HUES64 (cell line): ENCODE results near the gene MORN1.

ENCODE experiments used
- H3K27ac ChIP-seq: 2 replicates; pipeline ENCODE4 v1.7.0; 2013; ENCODE audit warnings: low read depth, low read length, inconsistent platforms
- H3K27me3 ChIP-seq: 2 replicates; pipeline ENCODE4 v1.6.1; 2013; ENCODE audit warnings: mild to moderate bottlenecking, low read length; ENCODE audit not compliant: insufficient read depth
- H3K36me3 ChIP-seq: 2 replicates; pipeline ENCODE4 v1.6.1; 2013; ENCODE audit warnings: mild to moderate bottlenecking, low read length; ENCODE audit not compliant: insufficient read depth
- H3K4me1 ChIP-seq: 2 replicates; pipeline ENCODE4 v1.6.1; 2013; ENCODE audit warnings: mild to moderate bottlenecking, low read length, moderate library complexity; ENCODE audit not compliant: insufficient read depth
- H3K4me3 ChIP-seq: 2 replicates; pipeline ENCODE4 v1.5.1; 2013; ENCODE audit warnings: mild to moderate bottlenecking, low read length, moderate library complexity
- H3K9ac ChIP-seq: 2 replicates; pipeline ENCODE4 v1.6.1; 2013; ENCODE audit warnings: mild to moderate bottlenecking, low read depth, low read length
- H3K9me3 ChIP-seq: 2 replicates; pipeline ENCODE4 v1.6.1; 2013; ENCODE audit warnings: low read depth, low read length; ENCODE audit not compliant: insufficient read depth
- WGBS: fragments of 150-250, 120-280 bp; methylation state at CpG from one replicate; pipeline ENCODE4 v1.1.7; 2013; ENCODE audit warnings: missing lambda C conversion rate; 5-methylcytosine and 5-hydroxymethylcytosine counted together

MORN1 gene

DNA sequence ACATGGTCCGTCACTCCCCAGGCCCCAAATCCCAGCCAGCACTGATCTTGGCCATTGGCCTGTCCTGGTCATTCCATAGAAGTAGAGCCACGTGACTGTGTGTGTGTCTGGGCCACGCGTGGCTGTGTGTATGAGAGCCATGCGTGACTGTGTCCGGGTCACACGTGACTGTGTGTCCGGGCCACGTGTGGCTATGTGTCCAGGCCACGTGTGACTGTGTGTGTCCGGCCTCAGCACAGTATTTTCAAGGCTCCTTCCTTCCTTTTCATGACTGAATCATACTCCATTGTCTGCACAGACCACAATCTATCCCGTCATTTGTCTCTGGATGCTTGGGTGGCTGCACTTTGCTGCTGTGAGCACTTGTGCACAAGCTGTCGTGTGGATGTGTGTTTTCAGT lies 95.8 kb downstream of the MORN1 start:
- H3K9me3 ChIP-seq: no peaks in the 10 kb centered on the region
- no peaks in the 10 kb centered on the region for H3K27me3 ChIP-seq
- H3K4me1 ChIP-seq: no peaks in the 10 kb centered on the region
- no peak overlapping the region for H3K4me3 ChIP-seq
- no peaks in the 10 kb centered on the region for H3K36me3 ChIP-seq
- no peak overlapping the region for H3K9ac ChIP-seq
- WGBS: 96% methylated on average over 13 of the region's 13 CpGs
- H3K27ac ChIP-seq: no peak overlapping the region

DNA sequence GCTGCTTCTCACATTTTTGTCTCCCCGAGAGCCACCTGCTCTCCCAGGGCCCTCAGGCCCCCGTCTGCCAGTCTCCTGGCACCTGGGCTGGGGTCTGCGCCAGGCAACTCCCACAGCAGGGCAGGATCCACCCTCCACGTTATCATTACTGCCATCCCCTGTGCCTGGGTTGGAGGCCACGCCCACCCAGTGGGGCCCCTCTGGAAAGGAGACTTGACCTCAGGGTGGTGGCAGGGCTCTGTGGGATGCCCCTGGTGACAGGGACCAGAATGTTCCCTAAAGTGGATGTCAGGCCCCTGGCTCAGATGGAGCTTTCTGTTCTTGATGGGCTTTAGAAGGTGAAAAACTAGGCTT lies 96.7 kb downstream of the MORN1 start:
- no peak overlapping the region for H3K9ac ChIP-seq
- H3K9me3 ChIP-seq: no peaks in the 10 kb centered on the region
- no peaks in the 10 kb centered on the region for H3K4me1 ChIP-seq
- H3K27me3 ChIP-seq: no peaks in the 10 kb centered on the region
- 95% methylated on average over 5 of the region's 5 CpGs for WGBS
- no peak overlapping the region for H3K4me3 ChIP-seq
- H3K27ac ChIP-seq: no peak overlapping the region
- H3K36me3 ChIP-seq: no peaks in the 10 kb centered on the region

DNA sequence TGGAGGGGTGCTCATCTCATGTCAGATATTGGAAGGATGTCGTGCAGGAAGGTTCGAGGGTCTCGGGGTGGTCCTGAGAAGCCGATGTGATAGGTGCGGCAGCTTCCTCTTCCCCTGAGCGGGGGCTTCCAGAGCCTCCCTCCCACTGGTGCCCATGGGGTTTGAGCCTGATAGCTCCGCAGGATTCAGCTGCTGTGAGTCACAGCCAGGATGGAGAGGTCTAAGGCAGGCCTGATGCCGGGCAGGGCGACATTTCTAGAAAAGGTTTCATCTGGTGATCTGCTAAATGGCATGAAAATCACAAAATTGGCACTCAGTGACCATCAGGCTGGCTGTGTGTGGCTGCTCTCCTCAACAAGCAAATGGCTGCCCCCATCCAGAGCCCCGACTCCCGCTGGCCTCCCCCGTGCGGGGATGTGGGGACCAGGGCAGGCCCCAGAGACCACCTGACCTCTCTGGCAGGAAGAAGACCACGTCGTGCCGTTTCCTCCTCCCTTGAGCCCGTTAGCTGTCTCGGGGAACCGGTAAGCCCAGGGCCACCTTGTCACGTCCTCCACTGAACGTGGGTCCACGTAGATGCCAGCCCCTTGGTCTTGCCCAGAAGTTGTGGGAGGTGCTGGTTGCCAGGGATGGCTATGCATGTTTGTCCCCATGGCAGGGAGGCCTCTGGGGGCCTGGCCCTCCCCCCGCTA lies 97.2 kb downstream of the MORN1 start:
- no peaks in the 10 kb centered on the region for H3K27me3 ChIP-seq
- H3K9ac ChIP-seq: no peak overlapping the region
- H3K27ac ChIP-seq: no peak overlapping the region
- H3K4me3 ChIP-seq: no peak overlapping the region
- H3K36me3 ChIP-seq: no peaks in the 10 kb centered on the region
- H3K4me1 ChIP-seq: no peaks in the 10 kb centered on the region
- H3K9me3 ChIP-seq: no peaks in the 10 kb centered on the region
- WGBS: 96% methylated on average over 23 of the region's 23 CpGs

DNA sequence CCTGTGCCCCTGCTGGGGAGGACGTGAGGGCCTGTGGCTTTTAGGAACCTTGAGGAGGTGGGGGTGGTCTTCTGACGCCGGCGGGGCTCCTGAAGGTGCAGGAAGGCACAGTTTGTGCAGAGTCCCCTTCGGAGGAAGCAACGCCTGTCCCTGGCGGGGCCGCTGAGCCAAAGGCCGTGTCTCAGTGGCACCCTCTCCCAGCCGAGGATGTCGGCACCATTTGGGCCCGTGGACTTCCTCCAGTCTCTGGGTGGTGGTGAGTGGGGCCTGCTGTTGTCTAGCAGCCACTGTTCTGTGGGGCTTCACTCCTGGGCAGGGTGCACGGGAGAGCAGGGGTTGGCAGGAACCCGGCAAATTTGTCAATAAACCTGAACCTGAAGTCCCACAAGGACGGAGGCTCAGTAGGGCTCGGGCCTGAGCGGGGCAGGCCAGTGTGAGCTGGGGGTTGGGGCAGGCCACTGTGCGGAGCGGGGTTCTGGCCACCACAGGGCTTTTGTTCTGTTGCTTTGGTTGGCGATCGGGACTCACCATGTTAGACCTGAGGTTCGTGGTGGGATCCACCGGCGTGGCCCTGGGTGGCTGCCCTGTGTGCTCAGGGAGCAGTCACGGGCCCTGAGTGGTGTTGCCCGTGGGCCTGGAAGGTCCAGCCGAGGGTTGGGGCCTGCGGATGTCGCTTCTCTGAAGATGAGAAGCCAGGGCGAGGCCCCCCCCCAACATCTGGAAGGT lies 98.5 kb downstream of the MORN1 start:
- H3K4me1 ChIP-seq: no peaks in the 10 kb centered on the region
- no peaks in the 10 kb centered on the region for H3K9me3 ChIP-seq
- no peak overlapping the region for H3K4me3 ChIP-seq
- H3K27me3 ChIP-seq: no peaks in the 10 kb centered on the region
- H3K27ac ChIP-seq: no peak overlapping the region
- no peak overlapping the region for H3K9ac ChIP-seq
- 95% methylated on average over 30 of the region's 30 CpGs for WGBS
- no peaks in the 10 kb centered on the region for H3K36me3 ChIP-seq

- WGBS: 95% methylated on average over 5 of the region's 5 CpGs
- Histone ChIP-seq H3K27ac (no peak overlapping the region), H3K4me1 (no peaks in the 10 kb centered on the region), H3K4me3 (no peak overlapping the region), H3K36me3 (no peaks in the 10 kb centered on the region), H3K9me3 (no peaks in the 10 kb centered on the region), H3K9ac (no peak overlapping the region), H3K27me3 (no peaks in the 10 kb centered on the region)
These were observed 99.8 kb downstream of the MORN1 start for GRCh38 chr1:2291577-2291976.

GRCh38 chr1:2290595-2291510 lies 100.5 kb downstream of the MORN1 start:
- no peak overlapping the region for H3K4me3 ChIP-seq
- H3K4me1 ChIP-seq: no peaks in the 10 kb centered on the region
- 87% methylated on average over 41 of the region's 41 CpGs for WGBS
- no peak overlapping the region for H3K27ac ChIP-seq
- H3K9me3 ChIP-seq: no peaks in the 10 kb centered on the region
- H3K27me3 ChIP-seq: no peaks in the 10 kb centered on the region
- H3K9ac ChIP-seq: no peak overlapping the region
- H3K36me3 ChIP-seq: no peaks in the 10 kb centered on the region

GRCh38 chr1:2290171-2290578 lies 101.2 kb downstream of the MORN1 start:
- Histone ChIP-seq H3K27me3 (no peaks in the 10 kb centered on the region), H3K36me3 (no peaks in the 10 kb centered on the region), H3K4me1 (no peaks in the 10 kb centered on the region), H3K27ac (no peak overlapping the region), H3K4me3 (no peak overlapping the region), H3K9ac (no peak overlapping the region), H3K9me3 (no peaks in the 10 kb centered on the region)
- WGBS: 88% methylated on average over 7 of the region's 7 CpGs

GRCh38 chr1:2289607-2290006 lies 101.7 kb downstream of the MORN1 start:
- Histone ChIP-seq H3K27me3 (no peaks in the 10 kb centered on the region), H3K36me3 (no peaks in the 10 kb centered on the region), H3K27ac (no peak overlapping the region), H3K4me1 (no peaks in the 10 kb centered on the region), H3K9me3 (no peaks in the 10 kb centered on the region), H3K4me3 (no peak overlapping the region), H3K9ac (no peak overlapping the region)
- WGBS: 84% methylated on average over 9 of the region's 9 CpGs

DNA sequence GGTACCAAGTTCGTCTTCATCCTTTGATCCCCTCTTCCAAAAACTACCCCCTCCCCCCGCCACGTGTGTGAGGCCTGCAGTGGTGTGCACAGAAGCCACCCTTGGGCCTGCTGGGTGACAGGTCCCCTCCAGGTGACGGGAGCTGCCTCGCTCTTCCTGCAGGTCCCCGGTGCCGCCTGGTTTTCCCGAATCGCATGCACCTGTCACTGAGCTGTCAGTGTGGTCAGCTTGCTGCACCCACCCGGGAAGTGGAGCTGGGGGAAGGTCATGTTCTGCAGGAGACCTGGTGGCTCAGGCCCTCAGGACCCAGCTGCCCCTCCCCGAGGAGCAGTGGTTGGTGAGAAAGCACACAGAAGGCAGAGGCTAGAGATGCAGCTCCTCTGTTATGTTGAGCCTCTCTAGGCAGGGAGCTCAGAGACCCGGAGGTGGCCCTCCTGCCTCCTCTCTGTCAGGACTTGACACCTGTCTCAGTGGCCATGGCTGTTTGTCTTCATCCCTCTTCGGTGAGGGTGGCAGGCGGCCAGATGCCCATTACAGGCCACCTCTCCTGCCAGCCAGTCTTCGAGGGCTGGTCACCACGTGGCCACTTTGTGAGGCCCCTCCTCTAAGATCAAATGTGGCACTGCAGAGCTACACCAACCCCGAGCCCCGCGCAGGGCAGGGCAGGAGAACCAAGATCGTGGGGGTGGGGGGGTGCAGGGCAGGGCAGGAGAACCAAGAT lies 102.4 kb downstream of the MORN1 start:
- 90% methylated on average over 20 of the region's 20 CpGs for WGBS

GRCh38 chr1:2288311-2288710 lies 103.0 kb downstream of the MORN1 start:
- Histone ChIP-seq H3K4me1 (no peaks in the 10 kb centered on the region), H3K9ac (no peak overlapping the region), H3K36me3 (no peaks in the 10 kb centered on the region), H3K9me3 (no peaks in the 10 kb centered on the region), H3K27me3 (no peaks in the 10 kb centered on the region), H3K4me3 (no peak overlapping the region), H3K27ac (no peak overlapping the region)
- 92% methylated on average over 10 of the region's 10 CpGs for WGBS

More for the DNA sequence above, 102.4 kb downstream of the MORN1 start:
- H3K27ac ChIP-seq: no peak overlapping the region
- H3K9ac ChIP-seq: no peak overlapping the region
- H3K27me3 ChIP-seq: no peaks in the 10 kb centered on the region
- no peaks in the 10 kb centered on the region for H3K4me1 ChIP-seq
- H3K36me3 ChIP-seq: no peaks in the 10 kb centered on the region
- no peak overlapping the region for H3K4me3 ChIP-seq
- H3K9me3 ChIP-seq: no peaks in the 10 kb centered on the region
